ENCODE results near the gene APLP1. TPM values are rescaled to one million over a fixed set of nuclear protein-coding genes. Genes with fewer than 3 reads are reported as not detected.
"Not testable (repeated sequence)": the region's sequence is repeated elsewhere in the genome, so short reads cannot be mapped to it uniquely, and the experiment has no call there.

Gene APLP1
- total RNA-seq, 2 donors from 2014 or later = 1.9 TPM

DNA sequence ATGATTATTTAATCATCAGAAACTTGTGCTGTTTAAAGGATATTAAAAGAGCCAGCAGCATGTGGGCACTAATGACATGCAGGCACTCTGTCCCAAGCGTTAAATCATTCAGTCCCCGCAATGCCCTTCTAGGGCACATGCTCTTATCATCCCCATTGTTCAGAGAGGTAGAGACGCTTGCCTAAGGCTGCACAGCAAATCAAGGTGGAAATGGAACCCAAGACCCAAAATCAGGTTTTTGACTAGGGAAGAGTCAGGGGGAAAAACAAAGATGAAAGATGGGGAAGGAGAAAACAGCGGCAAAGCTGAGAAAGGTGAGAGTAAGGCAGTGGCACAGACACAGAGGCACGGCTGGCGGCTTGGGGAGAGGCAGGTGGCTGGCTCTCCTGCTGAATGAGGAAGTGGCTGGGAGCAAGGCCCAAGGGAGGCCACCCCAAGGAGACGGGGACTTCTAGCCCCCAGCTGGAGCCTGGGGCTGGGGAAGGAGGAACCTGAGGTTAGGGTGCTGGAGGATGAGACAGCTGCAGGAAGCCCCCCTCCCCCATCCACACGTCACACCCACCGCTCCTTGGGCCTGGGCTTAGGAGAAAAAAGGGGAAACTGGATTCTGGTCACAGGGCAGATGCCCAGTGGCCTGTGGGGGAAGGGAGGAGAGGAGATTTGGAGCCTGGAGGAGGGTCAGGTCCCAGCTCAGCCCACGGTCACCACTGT lies 40.8 kb downstream of the APLP1 start:
- H3K27ac Mint-ChIP-seq = peak overlapping the region; percentile 86 to 96
- DNase-seq (ENCODE audit: low spot score) = no peak
- H3K36me3 Mint-ChIP-seq = no peaks in the 10 kb centered on the region
- peak overlapping the region; percentile 78 for H3K4me3 Mint-ChIP-seq
- no peaks in the 10 kb centered on the region for H3K27me3 Mint-ChIP-seq
- ATAC-seq = peak; percentile 57 to 66
- H3K4me1 Mint-ChIP-seq (ENCODE audit: low read depth in 2 of 2) = peaks cover 38 to 39% of the 10 kb centered on the region in 2 donors
- H3K9me3 Mint-ChIP-seq = no peaks in the 10 kb centered on the region

DNA sequence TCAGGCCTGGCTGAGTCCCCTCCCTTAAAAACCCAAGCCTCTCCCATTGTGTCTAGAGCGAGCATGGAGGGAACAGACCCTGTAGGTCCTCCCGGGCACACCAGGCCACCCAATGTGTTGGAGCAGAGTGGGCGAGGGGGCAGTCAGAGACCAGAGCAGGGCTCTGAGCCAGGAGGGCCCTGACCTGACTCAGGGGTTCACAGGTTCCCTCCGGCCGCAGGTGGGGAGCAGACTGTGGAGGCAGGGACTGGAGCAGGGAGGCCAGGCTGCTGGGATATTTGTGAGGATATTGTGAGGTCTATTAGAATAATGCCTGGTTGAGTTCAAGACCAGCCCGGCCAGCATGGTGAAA lies 41.3 kb downstream of the APLP1 start:
- DNase-seq (ENCODE audit: low spot score) (no peak), ATAC-seq (no peak)
- no peaks in the 10 kb centered on the region for H3K27me3 Mint-ChIP-seq
- H3K36me3 Mint-ChIP-seq = no peaks in the 10 kb centered on the region
- peak overlapping the region; percentile 86 to 96 for H3K27ac Mint-ChIP-seq
- H3K4me1 Mint-ChIP-seq (ENCODE audit: low read depth in 2 of 2) = peaks cover 33 to 34% of the 10 kb centered on the region in 2 donors
- no peaks in the 10 kb centered on the region for H3K9me3 Mint-ChIP-seq
- H3K4me3 Mint-ChIP-seq = peak overlapping the region; percentile 78

DNA sequence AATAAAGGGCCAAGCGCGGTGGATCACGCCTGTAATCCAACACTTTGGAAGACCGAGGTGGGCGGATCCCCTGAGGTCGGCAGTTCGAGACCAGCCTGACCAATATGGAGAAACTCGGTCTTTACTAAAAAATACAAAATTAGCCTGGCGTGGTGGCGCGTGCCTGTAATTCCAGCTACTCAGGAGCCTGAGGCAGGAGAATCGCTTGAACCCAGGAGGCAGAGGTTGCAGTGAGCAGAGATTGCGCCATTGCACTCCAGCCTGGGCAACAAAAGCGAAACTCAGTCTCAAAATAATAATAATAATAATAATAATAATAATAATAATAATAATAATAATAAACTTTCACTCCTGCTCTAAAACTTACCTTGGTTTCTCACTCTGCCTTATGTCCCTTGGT lies 42.0 kb downstream of the APLP1 start:
- peak overlapping the region; percentile 86 to 96 for H3K27ac Mint-ChIP-seq
- not testable (repeated sequence) for H3K27me3 Mint-ChIP-seq; DNase-seq (ENCODE audit: low spot score)

DNA sequence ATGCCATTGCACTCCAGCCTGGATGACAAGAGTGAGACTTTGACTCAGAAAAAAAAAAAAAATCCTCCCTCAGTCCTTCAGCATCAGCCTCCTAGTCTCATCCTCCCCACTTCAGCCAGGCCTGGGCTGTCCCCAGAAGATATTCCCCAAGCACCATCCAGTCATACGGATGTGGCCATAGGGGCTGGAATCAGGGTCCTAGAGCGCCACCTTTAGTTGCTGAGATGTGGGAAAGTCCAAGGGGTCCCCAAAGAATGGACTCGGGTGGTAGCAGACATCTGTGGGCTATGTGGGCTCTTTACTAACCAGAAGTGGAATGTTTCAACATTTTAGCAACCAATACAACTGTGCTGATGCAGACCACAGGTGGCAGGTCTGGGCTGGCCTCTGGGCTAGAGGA lies 42.8 kb downstream of the APLP1 start:
- no peak for ATAC-seq
- Mint-ChIP-seq H3K4me1 (ENCODE audit: low read depth in 2 of 2) (peaks cover 27 to 29% of the 10 kb centered on the region in 2 donors), H3K27ac (peak overlapping the region; percentile 31 to 64), H3K36me3 (no peaks in the 10 kb centered on the region), H3K9me3 (no peaks in the 10 kb centered on the region), H3K27me3 (no peaks in the 10 kb centered on the region), H3K4me3 (no peak overlapping the region)
- no peak for DNase-seq (ENCODE audit: low spot score)

More for the DNA sequence above, 42.0 kb downstream of the APLP1 start:
- not testable (repeated sequence) for H3K36me3 Mint-ChIP-seq, H3K4me3 Mint-ChIP-seq, H3K9me3 Mint-ChIP-seq, ATAC-seq
- peaks cover 27 to 29% of the 10 kb centered on the region in 2 donors for H3K4me1 Mint-ChIP-seq (ENCODE audit: low read depth in 2 of 2)

DNA sequence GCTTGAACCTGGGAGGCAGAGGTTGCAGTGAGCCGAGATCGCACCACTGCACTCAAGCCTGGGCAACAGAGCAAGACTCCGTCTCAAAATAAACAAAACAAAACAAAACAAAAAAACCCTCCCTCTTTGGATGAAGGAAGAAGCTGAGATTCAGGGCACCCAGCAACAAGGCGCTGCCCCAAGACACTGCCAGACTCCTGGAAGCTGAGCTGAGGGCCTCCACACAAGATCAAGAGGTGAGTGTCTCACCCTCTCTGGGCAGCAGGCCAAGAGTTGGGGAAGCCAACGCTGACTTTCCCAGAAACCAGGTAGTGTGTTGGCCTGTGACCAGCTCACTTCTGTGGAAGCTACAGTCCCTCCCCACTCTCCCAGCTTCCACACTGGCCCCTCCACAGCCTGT lies 43.4 kb downstream of the APLP1 start:
- Mint-ChIP-seq H3K9me3 (no peaks in the 10 kb centered on the region), H3K27me3 (no peaks in the 10 kb centered on the region), H3K36me3 (no peaks in the 10 kb centered on the region), H3K27ac (peak overlapping the region; percentile 31 to 64), H3K4me1 (ENCODE audit: low read depth in 2 of 2) (peaks cover 24 to 29% of the 10 kb centered on the region in 2 donors), H3K4me3 (no peak overlapping the region)
- ATAC-seq (no peak), DNase-seq (ENCODE audit: low spot score) (no peak)

DNA sequence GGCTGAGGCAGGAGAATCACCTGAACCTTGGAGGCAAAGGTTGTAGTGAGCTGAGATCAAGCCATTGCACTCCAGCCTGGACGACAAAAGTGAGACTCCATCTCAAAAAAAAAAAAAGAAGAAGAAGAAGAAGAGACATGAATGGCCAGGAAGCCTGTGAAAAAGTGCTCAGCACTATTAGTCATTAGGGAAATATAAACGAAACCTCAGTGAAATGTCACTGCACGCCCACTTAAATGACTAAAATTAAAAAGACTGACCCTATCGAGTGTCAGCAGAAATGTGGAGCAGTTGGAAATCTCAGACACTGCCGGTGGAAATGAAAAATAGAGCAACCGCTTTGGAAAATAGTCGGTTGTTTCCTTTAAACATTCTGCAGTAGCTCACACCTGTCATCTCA lies 45.2 kb downstream of the APLP1 start:
- Mint-ChIP-seq H3K36me3 (no peaks in the 10 kb centered on the region), H3K27ac (no peak overlapping the region), H3K4me3 (no peak overlapping the region), H3K27me3 (no peaks in the 10 kb centered on the region), H3K9me3 (no peaks in the 10 kb centered on the region), H3K4me1 (ENCODE audit: low read depth in 2 of 2) (peaks cover 10 to 16% of the 10 kb centered on the region in 2 donors)
- no peak for DNase-seq (ENCODE audit: low spot score)
- no peak for ATAC-seq

DNA sequence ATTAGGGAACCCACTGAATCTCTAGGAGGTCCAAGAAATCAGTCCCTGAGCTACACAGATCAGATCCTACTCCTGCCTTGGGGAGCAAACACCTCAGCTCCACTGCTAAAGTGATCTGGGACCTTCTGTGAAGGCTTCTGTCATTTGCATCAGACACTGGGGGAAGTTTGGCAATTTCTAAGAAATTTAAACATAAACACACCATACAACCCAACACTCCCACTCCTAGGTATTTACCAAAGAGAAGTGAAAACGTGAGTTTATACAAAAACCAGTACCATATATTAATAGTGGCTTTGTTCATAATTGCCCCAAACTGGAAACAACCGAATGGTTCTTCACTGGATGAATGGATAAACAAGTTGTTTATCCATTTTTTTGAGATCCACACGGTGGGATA lies 47.1 kb downstream of the APLP1 start:
- ATAC-seq (no peak), DNase-seq (ENCODE audit: low spot score) (no peak)
- Mint-ChIP-seq H3K27me3 (no peaks in the 10 kb centered on the region), H3K36me3 (no peaks in the 10 kb centered on the region), H3K4me1 (ENCODE audit: low read depth in 2 of 2) (peaks cover 0 to 7% of the 10 kb centered on the region in 2 donors), H3K4me3 (no peak overlapping the region), H3K27ac (no peak overlapping the region), H3K9me3 (no peaks in the 10 kb centered on the region)

DNA sequence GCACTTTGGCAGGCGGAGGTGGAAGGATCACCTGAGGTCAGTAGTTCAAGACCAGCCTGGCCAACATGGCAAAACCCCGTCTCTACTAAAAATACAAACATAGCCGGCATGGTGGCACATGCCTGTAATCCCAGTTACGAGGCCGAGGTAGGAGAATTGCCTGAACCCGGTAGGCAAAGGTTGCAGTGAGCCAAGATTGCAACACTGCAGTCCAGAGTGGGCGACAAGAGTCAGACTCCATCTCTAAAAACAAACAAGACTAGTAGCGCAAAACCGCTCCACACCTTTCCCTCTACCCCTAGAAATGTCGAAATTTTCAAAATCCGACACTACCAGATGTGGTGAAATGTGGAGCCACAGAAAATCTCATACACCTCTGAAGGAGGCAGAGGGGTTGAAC lies 50.9 kb downstream of the APLP1 start:
- Mint-ChIP-seq H3K36me3 (no peaks in the 10 kb centered on the region), H3K27me3 (no peaks in the 10 kb centered on the region), H3K27ac (peak overlapping the region in 1 of 2 donors; percentile 58), H3K4me1 (ENCODE audit: low read depth in 2 of 2) (peaks cover 0 to 5% of the 10 kb centered on the region in 2 donors), H3K9me3 (no peaks in the 10 kb centered on the region), H3K4me3 (no peak overlapping the region)
- ATAC-seq (no peak), DNase-seq (ENCODE audit: low spot score) (no peak)

DNA sequence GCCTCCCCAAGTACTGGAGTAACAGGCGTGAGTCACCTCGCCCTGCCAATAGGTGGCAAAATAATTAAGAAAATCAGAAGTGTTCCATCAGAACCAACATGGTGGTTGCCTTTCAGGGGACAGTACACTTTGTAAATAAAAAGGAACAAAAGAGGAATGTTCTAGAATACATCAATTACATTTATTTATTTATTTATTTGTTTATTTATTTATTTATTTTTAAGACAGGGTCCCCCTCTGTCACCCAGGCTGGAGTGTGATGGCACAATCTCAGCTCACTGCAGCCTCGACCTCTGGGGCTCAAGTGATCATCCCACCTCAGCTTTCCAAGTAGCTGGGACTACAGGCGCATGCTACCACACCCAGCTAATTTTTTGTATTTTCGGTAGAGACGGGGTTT lies 52.6 kb downstream of the APLP1 start:
- H3K27me3 Mint-ChIP-seq = no peaks in the 10 kb centered on the region
- no peak for DNase-seq (ENCODE audit: low spot score)
- H3K9me3 Mint-ChIP-seq = no peaks in the 10 kb centered on the region
- peaks cover 0 to 6% of the 10 kb centered on the region in 2 donors for H3K4me1 Mint-ChIP-seq (ENCODE audit: low read depth in 2 of 2)
- no peak overlapping the region for H3K4me3 Mint-ChIP-seq
- no peaks in the 10 kb centered on the region for H3K36me3 Mint-ChIP-seq
- H3K27ac Mint-ChIP-seq = no peak overlapping the region
- no peak for ATAC-seq

DNA sequence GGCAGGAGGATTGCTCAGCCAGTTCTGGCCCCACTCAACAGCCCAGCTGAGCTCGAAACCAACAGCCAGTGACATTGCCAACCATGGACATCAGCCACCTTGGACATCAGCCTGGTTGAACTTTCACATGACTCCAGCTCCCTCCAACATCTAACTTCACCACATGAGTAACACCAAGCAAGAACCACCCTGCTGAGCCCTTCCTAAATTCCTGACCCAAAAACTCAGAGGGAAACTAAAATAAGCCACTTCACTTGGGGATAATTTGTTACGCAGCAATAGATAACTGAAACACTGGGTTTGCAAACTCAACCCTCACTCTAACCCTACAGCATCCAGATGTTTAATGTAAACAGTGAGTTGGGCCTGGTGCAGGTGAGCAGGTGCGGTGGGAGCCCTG lies 57.1 kb downstream of the APLP1 start:
- Mint-ChIP-seq H3K9me3 (no peaks in the 10 kb centered on the region), H3K4me3 (no peak overlapping the region), H3K27me3 (no peaks in the 10 kb centered on the region), H3K4me1 (ENCODE audit: low read depth in 2 of 2) (peaks cover 20 to 21% of the 10 kb centered on the region in 2 donors), H3K36me3 (no peaks in the 10 kb centered on the region), H3K27ac (peak overlapping the region in 1 of 2 donors; percentile 43)
- no peak for DNase-seq (ENCODE audit: low spot score)
- no peak for ATAC-seq

DNA sequence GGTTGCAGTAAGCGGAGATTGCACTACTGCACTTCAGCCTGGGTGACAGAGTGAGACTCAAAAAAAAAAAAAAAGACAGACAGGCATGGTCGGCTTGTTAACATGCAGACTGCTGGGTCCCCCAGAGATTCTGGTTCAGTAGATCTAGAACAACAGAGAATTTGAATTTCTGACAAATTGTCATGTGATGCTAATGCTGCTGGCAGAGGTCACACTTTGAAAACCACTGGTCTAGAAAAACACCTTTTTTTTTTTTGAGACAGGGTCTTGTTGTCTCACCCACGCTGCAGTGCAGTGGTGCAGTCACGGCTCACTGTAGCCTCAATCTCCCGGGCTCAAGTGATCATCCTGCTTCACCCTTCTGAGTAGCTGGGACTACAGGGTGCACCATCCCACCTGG lies 60.1 kb downstream of the APLP1 start:
- peak overlapping the region; percentile 65 to 87 for H3K27ac Mint-ChIP-seq
- H3K27me3 Mint-ChIP-seq = no peaks in the 10 kb centered on the region
- H3K36me3 Mint-ChIP-seq = no peaks in the 10 kb centered on the region
- DNase-seq (ENCODE audit: low spot score) (no peak), ATAC-seq (no peak)
- H3K4me3 Mint-ChIP-seq = peak overlapping the region; percentile 6
- no peaks in the 10 kb centered on the region for H3K9me3 Mint-ChIP-seq
- peaks cover 30 to 31% of the 10 kb centered on the region in 2 donors for H3K4me1 Mint-ChIP-seq (ENCODE audit: low read depth in 2 of 2)

Other genes with a start within 250 kb of the APLP1 start
- 100 to 1,000 TPM; 109 to 110 TPM for gene RBM42, start 239.5 kb upstream of the APLP1 start, total RNA-seq
- 1 to 10 TPM in 1 of 2 donors, under 1 TPM in 1; 0.39 to 1.2 TPM for gene ETV2, start 226.8 kb upstream of the APLP1 start, total RNA-seq
- gene COX6B1, start 220.3 kb upstream of the APLP1 start, total RNA-seq = 100 to 1,000 TPM; 363 to 400 TPM
- gene UPK1A, start 202.1 kb upstream of the APLP1 start, total RNA-seq = under 1 TPM; 0.38 to 0.70 TPM
- 100 to 1,000 TPM; 191 to 295 TPM for gene ZBTB32, start 164.0 kb upstream of the APLP1 start, total RNA-seq
- gene KMT2B, start 150.6 kb upstream of the APLP1 start, total RNA-seq = 100 to 1,000 TPM in 1 of 2 donors, 10 to 100 TPM in 1; 80.1 to 137 TPM
- 100 to 1,000 TPM in 1 of 2 donors, 10 to 100 TPM in 1; 80.4 to 193 TPM for gene IGFLR1, start 126.1 kb upstream of the APLP1 start, total RNA-seq
- gene U2AF1L4, start 123.2 kb upstream of the APLP1 start, total RNA-seq = 10 to 100 TPM; 17.0 to 19.1 TPM
- 10 to 100 TPM; 66.4 to 84.2 TPM for gene PSENEN, start 122.9 kb upstream of the APLP1 start, total RNA-seq
- gene LIN37, start 120.0 kb upstream of the APLP1 start, total RNA-seq = 10 to 100 TPM in 1 of 2 donors, 1 to 10 TPM in 1; 9.6 to 24.7 TPM
- not detected for gene HSPB6, start 111.5 kb upstream of the APLP1 start, total RNA-seq
- 10 to 100 TPM; 36.2 to 53.8 TPM for gene PROSER3, start 110.4 kb upstream of the APLP1 start, total RNA-seq
- gene ARHGAP33, start 93.0 kb upstream of the APLP1 start, total RNA-seq = 10 to 100 TPM; 31.5 to 45.0 TPM
- gene PRODH2, start 55.7 kb upstream of the APLP1 start, total RNA-seq = not detected
- not detected for gene NPHS1, start 16.1 kb upstream of the APLP1 start, total RNA-seq
- gene KIRREL2, start 11.7 kb upstream of the APLP1 start, total RNA-seq = 1 to 10 TPM; 1.3 to 2.2 TPM
- 10 to 100 TPM; 54.4 to 68.7 TPM for gene NFKBID, start 32.0 kb downstream of the APLP1 start, total RNA-seq
- 100 to 1,000 TPM; 154 to 228 TPM for gene HCST, start 34.0 kb downstream of the APLP1 start, total RNA-seq
- 100 to 1,000 TPM in 1 of 2 donors, 10 to 100 TPM in 1; 65.3 to 235 TPM for gene TYROBP, start 39.7 kb downstream of the APLP1 start, total RNA-seq
- gene LRFN3, start 67.8 kb downstream of the APLP1 start, total RNA-seq = 10 to 100 TPM in 1 of 2 donors, 1 to 10 TPM in 1; 4.6 to 10.6 TPM
- gene SDHAF1, start 126.6 kb downstream of the APLP1 start, total RNA-seq = 10 to 100 TPM; 17.6 to 21.4 TPM
- 1 to 10 TPM; 3.0 to 4.5 TPM for gene SYNE4, start 140.2 kb downstream of the APLP1 start, total RNA-seq
- gene ALKBH6, start 145.6 kb downstream of the APLP1 start, total RNA-seq = 10 to 100 TPM; 64.5 to 68.1 TPM
- under 1 TPM; 0.76 to 0.78 TPM for gene CLIP3, start 164.3 kb downstream of the APLP1 start, total RNA-seq
- 1 to 10 TPM in 1 of 2 donors, under 1 TPM in 1; 0.47 to 1.7 TPM for gene THAP8, start 185.7 kb downstream of the APLP1 start, total RNA-seq
- 10 to 100 TPM; 15.0 to 57.1 TPM for gene WDR62, start 186.3 kb downstream of the APLP1 start, total RNA-seq
- not detected for gene OVOL3, start 242.6 kb downstream of the APLP1 start, total RNA-seq
- 10 to 100 TPM; 40.7 to 42.4 TPM for gene POLR2I, start 246.3 kb downstream of the APLP1 start, total RNA-seq
- 100 to 1,000 TPM; 130 to 141 TPM for gene TBCB, start 246.9 kb downstream of the APLP1 start, total RNA-seq